ENCODE data around the gene DOCK4. TPM values are rescaled to one million over a fixed set of nuclear protein-coding genes. Genes with fewer than 3 reads are reported as not detected.

Gene DOCK4
- total RNA-seq, 2 experiments from 2014 or later = 1.4 to 1.7 TPM

DNA sequence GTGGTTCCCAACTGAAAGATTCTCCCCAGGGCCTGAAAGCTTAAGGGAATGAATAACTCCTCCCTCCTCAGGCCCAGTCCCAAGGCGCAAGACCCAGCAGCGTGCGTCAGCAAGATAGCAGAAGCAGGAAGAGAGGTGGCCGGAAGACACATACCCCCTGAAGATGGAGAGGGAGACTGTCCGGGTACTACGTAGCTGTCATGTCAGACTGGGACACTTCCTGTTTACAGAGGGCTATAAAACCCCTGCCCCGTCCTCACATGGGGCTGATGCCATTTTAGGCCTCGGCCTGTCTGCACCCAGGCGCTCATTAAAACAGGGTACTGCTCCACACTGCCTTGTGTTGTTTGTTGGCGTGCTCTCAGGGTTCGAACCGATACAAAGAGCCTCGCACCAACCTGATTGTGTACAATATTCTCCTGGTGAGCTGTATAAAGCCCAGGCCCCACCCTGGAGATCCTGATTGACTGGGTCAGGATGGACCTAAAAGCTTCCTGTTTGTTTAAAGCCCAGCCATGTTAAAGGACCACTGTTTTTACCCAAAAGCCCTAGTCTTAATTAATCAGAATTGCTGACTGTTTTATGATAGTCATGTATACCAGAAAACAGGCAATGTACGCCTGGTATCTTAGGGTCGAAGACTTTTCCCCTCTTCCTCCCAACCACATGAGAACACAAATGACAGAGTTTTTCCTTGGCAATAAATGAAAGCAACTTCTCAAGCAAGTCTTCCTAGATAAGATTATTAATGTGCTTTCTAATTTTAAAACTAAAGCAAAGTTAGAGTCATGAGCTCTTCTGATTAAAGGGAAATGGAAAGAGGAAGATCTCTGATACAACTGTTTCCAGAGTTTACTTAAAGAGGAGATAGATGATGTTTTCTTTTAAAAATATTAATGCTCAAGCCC is 251.5 kb downstream of the DOCK4 start:
- Mint-ChIP-seq H3K36me3 (no peaks in the 10 kb centered on the region), H3K27me3 (peaks cover 4% of the 10 kb centered on the region), H3K27ac (no peak overlapping the region), H3K9me3 (no peaks in the 10 kb centered on the region), H3K4me1 (no peaks in the 10 kb centered on the region), H3K4me3 (no peak overlapping the region)
- DNase-seq = no peak
- POLR2A ChIA-PET = no interaction called here
- ATAC-seq (ENCODE audit: low read depth) = no peak

DNA sequence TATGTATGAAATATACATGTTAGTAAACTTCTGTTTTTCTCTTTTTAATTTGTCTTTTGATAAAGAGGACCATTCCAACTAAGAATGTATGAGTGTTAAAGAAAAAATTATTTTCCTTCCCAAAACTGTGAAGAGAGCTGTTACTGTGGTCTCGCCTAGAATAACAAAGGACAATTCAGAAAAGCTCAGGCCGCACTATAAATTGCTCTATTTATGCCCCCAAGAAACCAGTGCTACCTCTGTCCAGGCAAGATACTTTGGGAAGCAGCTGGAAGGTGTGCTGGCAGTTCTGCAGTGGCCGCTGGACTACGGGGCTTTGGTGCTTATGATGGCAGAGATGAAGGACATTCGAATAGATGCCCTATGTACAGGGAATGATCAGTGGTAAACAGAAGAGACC is 252.1 kb downstream of the DOCK4 start:
- no peaks in the 10 kb centered on the region for H3K4me1 Mint-ChIP-seq
- H3K4me3 Mint-ChIP-seq = no peak overlapping the region
- POLR2A ChIA-PET = no interaction called here
- H3K27me3 Mint-ChIP-seq = peaks cover 6% of the 10 kb centered on the region
- H3K27ac Mint-ChIP-seq = no peak overlapping the region
- H3K36me3 Mint-ChIP-seq = no peaks in the 10 kb centered on the region
- ATAC-seq (ENCODE audit: low read depth) = no peak
- H3K9me3 Mint-ChIP-seq = no peaks in the 10 kb centered on the region
- no peak for DNase-seq

DNA sequence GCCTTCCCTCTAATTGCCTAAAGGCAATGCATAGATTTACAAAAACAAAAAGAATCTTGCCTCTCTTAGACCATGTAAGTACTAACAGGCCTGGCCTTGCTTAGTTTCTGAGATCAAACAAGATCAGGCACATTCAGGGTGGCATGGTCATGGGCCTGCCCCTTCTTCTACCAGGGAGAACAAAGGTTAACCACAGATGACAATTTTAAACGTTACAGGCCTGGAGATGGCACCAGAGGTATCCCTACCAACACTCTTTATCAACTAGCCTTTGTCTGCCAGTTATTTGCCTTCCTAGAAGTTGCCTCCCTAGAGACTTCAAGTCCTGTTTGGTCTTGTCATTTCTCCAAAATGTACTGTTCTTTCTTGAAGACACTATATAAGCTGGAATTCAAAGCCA is 252.6 kb downstream of the DOCK4 start:
- peaks cover 7% of the 10 kb centered on the region for H3K27me3 Mint-ChIP-seq
- no peaks in the 10 kb centered on the region for H3K36me3 Mint-ChIP-seq
- no peak overlapping the region for H3K27ac Mint-ChIP-seq
- H3K9me3 Mint-ChIP-seq = no peaks in the 10 kb centered on the region
- DNase-seq = no peak
- H3K4me1 Mint-ChIP-seq = no peaks in the 10 kb centered on the region
- POLR2A ChIA-PET = no interaction called here
- H3K4me3 Mint-ChIP-seq = no peak overlapping the region
- no peak for ATAC-seq (ENCODE audit: low read depth)

DNA sequence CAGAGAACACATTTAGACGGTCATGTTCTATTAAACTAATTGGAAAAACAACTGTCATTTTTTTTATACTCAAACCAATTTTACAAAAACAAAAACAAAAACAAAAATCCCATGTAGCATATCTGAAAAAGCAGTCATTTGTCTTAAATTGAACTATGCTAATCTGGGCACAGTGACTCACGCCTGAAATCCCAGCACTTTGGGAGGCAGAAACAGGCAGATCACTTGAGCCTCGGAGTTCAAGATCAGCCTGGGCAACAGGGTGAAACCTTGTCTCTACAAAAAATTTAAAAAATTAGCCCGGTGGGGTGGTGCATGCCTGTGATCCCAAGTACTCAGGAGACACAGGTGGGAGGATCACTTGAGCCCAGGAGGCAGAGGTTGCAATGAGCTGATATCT is 253.4 kb downstream of the DOCK4 start:
- Mint-ChIP-seq H3K9me3 (no peaks in the 10 kb centered on the region), H3K36me3 (no peaks in the 10 kb centered on the region), H3K27ac (no peak overlapping the region), H3K4me3 (no peak overlapping the region), H3K4me1 (no peaks in the 10 kb centered on the region), H3K27me3 (peaks cover 7% of the 10 kb centered on the region)
- ATAC-seq (ENCODE audit: low read depth) (no peak), DNase-seq (no peak)
- POLR2A ChIA-PET = no interaction called here

DNA sequence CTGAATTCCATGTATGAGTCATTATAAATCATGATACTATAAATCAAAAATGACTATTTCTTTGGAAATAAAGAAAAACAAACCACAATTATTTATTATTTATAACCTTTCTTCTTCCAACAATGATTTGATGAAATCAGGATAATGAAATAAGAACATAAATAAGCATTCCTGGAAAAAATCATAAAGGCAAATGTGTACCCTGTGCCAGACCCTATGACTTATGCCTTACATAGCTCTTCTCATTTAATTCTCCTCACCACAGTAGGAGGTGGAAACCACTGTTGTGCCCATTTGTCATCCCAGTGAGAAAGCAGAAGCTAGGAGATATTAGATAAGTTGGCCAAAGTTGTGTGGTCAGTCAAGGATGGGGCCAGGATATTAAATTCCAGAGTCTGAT is 255.1 kb downstream of the DOCK4 start:
- POLR2A ChIA-PET = no interaction called here
- ATAC-seq (ENCODE audit: low read depth) = no peak
- Mint-ChIP-seq H3K4me1 (no peaks in the 10 kb centered on the region), H3K36me3 (no peaks in the 10 kb centered on the region), H3K27ac (no peak overlapping the region), H3K9me3 (peaks cover 1% of the 10 kb centered on the region), H3K27me3 (peaks cover 3% of the 10 kb centered on the region), H3K4me3 (no peak overlapping the region)
- no peak for DNase-seq

DNA sequence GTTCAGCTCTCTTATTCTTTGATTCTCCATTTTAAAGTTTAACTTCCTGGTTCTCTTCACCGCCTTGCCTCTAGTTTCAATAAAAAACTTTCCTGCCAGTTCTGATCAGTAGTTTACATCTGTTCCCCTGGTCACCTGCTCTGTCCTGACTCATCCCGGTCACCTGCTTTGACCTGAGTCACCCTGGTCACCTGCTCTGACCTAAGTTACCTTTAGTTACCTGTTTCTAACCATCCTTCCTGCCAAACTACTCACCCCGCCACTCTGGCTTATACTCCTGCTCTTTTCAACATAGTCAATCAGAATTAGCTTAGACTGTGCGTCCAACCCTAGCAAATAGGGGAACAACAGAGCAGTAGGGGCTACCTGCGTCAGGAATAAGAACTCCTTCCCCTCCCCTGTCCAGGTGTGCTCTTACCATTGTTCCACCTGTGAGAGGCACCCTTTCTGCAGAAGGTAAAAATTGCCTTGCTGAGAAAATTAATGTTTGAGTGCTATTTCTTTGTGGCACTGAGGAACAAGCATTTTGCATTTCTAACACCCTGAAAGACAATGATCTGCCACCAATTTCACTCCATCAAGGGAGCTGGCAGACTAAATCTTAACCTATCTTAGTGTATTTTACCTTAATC is 263.6 kb downstream of the DOCK4 start:
- H3K4me3 Mint-ChIP-seq = no peak overlapping the region
- peaks cover 3% of the 10 kb centered on the region for H3K27me3 Mint-ChIP-seq
- no peak overlapping the region for H3K27ac Mint-ChIP-seq

DNA sequence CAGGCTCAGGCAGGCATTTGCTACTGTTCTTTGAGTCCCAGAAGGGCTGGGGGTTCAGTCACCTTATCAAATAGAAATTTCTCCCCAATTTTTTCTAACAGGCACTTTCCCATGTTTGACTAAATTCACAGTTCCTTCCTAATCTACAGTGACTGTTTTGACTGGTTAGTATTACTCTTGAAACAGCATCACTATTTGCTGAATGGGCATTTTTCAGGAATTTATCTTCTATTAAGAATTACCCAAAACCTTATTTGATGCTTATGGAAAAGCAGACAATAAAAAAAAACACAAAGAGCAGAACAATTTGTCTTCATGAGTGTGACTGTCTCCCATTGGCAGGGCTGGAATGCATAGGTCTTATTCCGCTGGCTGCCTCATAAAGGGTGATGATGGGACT is 269.0 kb downstream of the DOCK4 start:
- POLR2A ChIA-PET = no interaction called here
- no peaks in the 10 kb centered on the region for H3K27me3 Mint-ChIP-seq
- no peaks in the 10 kb centered on the region for H3K36me3 Mint-ChIP-seq
- H3K4me3 Mint-ChIP-seq = no peak overlapping the region
- ATAC-seq (ENCODE audit: low read depth) = no peak
- DNase-seq = no peak
- H3K4me1 Mint-ChIP-seq = no peaks in the 10 kb centered on the region
- peaks cover 2% of the 10 kb centered on the region for H3K9me3 Mint-ChIP-seq
- no peak overlapping the region for H3K27ac Mint-ChIP-seq

More for the DNA sequence above, 263.6 kb downstream of the DOCK4 start:
- peaks cover 7% of the 10 kb centered on the region for H3K9me3 Mint-ChIP-seq
- DNase-seq (no peak), ATAC-seq (ENCODE audit: low read depth) (no peak)
- POLR2A ChIA-PET = no interaction called here
- H3K4me1 Mint-ChIP-seq = no peaks in the 10 kb centered on the region
- H3K36me3 Mint-ChIP-seq = no peaks in the 10 kb centered on the region

DNA sequence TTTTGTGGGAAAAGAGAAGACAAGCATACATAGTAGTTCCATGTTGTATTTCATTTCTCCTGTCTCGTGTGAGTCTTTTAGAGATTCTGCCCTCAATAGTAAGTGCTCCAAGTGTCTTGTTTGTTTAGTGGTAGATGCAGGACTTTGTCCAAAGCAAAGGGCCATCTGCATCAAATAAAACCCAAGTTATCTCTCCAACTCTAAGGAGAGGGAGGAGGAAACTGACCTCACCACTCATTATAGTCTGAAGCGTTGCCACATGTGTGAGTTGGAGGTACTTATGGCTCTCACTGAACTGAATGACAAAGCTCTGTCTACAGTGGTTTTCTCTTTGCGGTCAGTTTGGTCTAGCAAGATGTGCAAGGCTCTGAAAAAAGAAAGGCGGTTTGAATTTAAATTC is 272.6 kb downstream of the DOCK4 start:
- no peak for ATAC-seq (ENCODE audit: low read depth)
- Mint-ChIP-seq H3K9me3 (no peaks in the 10 kb centered on the region), H3K4me3 (no peak overlapping the region), H3K36me3 (no peaks in the 10 kb centered on the region), H3K27me3 (no peaks in the 10 kb centered on the region), H3K27ac (no peak overlapping the region), H3K4me1 (no peaks in the 10 kb centered on the region)
- POLR2A ChIA-PET = no interaction called here
- no peak for DNase-seq

DNA sequence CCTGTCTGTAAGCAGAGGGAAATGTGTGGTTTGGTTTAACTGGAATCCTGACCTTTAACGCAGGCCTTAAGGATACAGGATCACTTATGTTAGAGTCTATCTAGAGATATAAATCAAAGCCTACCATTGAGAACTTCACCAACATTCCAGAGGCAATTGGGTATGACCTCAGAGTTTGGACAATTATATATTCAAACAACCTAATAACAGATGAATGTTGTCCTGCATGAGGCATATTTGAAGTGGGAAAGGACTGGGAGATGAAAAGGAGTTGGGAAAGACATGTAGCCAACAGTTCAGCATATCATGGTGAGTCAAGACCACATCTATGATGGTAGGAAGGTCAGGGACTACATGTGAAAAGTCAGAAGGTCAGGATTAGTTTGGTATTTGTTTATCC is 274.2 kb downstream of the DOCK4 start:
- no peaks in the 10 kb centered on the region for H3K9me3 Mint-ChIP-seq
- no peak overlapping the region for H3K4me3 Mint-ChIP-seq
- no peaks in the 10 kb centered on the region for H3K4me1 Mint-ChIP-seq
- no peak for DNase-seq
- POLR2A ChIA-PET = no interaction called here
- no peak overlapping the region for H3K27ac Mint-ChIP-seq
- ATAC-seq (ENCODE audit: low read depth) = no peak
- H3K27me3 Mint-ChIP-seq = no peaks in the 10 kb centered on the region
- H3K36me3 Mint-ChIP-seq = no peaks in the 10 kb centered on the region

DNA sequence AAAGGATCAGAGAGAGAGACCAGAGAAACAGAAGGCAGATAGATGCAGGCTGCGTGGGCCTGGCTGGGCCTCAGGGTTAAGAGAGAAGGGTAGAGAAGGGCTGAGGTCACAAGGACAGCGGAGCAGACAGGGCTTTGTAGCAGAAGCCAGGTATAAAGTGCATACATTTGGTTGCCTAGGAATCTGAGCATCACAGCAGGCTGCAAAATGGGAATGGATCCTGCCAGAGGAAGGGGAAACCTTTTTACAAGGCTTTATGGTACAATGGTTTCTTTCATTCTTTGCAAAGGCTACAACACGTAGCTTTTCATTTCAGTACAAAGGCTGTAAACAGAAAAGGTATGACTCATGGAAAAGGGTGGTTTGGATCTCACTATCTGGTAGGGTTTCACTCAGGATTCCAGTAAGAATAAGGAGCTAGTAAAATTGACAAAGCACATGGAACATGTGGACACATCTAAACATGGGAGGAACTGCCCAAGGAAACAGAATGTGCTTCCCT is 275.1 kb downstream of the DOCK4 start:
- no peaks in the 10 kb centered on the region for H3K27me3 Mint-ChIP-seq
- H3K36me3 Mint-ChIP-seq = no peaks in the 10 kb centered on the region
- no peak overlapping the region for H3K4me3 Mint-ChIP-seq
- no peaks in the 10 kb centered on the region for H3K4me1 Mint-ChIP-seq
- DNase-seq (no peak), ATAC-seq (ENCODE audit: low read depth) (no peak)
- no peak overlapping the region for H3K27ac Mint-ChIP-seq
- POLR2A ChIA-PET = no interaction called here
- H3K9me3 Mint-ChIP-seq = no peaks in the 10 kb centered on the region

DNA sequence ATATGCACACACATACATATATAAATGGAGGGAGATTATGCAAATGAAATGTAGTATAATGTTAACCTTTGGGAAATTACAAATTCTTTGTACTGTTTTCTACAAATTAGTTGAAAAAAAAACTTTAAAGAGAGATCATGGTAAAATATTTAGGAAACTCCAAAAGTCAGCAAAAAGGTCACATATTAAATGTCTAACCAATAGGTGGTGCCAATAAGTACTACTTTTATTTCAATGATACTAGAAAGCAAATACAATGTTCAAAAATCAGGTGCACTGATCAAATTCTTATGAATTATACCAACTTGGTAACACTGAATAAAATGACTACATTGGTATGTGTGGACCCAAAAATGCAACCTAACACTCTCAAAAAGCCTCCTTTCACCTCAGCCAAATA is 276.9 kb downstream of the DOCK4 start:
- no peak for DNase-seq
- Mint-ChIP-seq H3K27me3 (no peaks in the 10 kb centered on the region), H3K36me3 (no peaks in the 10 kb centered on the region), H3K4me1 (no peaks in the 10 kb centered on the region), H3K4me3 (no peak overlapping the region), H3K9me3 (no peaks in the 10 kb centered on the region), H3K27ac (no peak overlapping the region)
- no peak for ATAC-seq (ENCODE audit: low read depth)
- POLR2A ChIA-PET = no interaction called here

DNA sequence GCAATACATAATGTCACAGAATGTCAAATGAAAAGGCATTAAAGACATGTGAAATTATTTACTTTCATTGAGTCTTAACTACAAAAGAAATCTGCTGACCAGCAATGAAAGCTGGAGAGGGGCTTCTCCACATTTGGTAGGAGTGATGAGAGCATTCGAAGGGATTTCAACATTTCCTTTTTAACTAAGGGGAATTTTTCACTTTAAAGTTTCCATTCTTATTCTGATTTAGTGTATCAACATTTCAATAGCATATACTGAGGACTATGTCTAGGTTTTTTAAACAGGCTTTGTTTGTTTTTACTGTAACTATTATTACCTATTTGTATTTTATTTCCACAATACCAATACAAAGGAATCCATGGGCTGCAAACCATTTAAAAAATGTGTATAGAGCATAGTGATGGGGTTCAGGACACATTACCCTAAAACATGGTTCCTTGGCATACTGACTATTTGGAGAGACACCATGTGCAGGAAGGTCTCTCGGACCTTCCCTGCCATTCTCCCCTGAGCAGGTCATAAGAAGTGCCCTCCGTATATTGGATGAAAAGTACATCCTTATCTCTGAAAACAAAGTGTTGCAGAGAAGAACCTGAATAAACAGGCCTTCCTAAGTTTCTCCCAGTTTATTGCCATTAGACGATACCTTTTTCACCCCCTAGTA is 278.7 kb downstream of the DOCK4 start:
- peaks cover 2% of the 10 kb centered on the region for H3K27me3 Mint-ChIP-seq
- H3K9me3 Mint-ChIP-seq = no peaks in the 10 kb centered on the region
- H3K27ac Mint-ChIP-seq = no peak overlapping the region
- DNase-seq (no peak), ATAC-seq (ENCODE audit: low read depth) (no peak)
- no peaks in the 10 kb centered on the region for H3K36me3 Mint-ChIP-seq
- POLR2A ChIA-PET = no interaction called here
- no peaks in the 10 kb centered on the region for H3K4me1 Mint-ChIP-seq
- H3K4me3 Mint-ChIP-seq = no peak overlapping the region

DNA sequence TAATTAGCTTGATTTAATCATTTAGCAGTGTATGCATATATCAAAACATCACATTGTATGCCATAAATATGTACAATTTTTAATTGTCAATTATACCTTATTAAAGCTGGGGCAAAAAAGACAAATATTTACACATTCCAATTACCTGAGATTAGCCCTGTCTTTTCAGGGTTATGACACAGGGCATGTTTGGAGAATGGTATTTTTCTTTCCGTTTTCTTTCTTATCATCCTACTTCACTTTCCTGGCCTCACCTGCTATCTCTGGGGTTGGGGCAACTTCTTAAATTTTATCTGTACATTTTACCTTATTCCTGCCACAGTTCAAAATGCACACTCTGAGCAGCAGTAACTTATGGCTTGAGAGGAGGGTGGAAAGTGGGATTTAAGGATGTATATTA is 285.9 kb downstream of the DOCK4 start:
- Mint-ChIP-seq H3K27me3 (peaks cover 11% of the 10 kb centered on the region), H3K36me3 (no peaks in the 10 kb centered on the region), H3K4me1 (peaks cover 2% of the 10 kb centered on the region), H3K4me3 (no peak overlapping the region), H3K9me3 (no peaks in the 10 kb centered on the region), H3K27ac (no peak overlapping the region)
- DNase-seq = no peak
- POLR2A ChIA-PET = no interaction called here
- no peak for ATAC-seq (ENCODE audit: low read depth)

Data from activated naive CD8-positive, alpha-beta T cell treated with anti-CD3 and anti-CD28 coated beads, Interleukin-2, amount 10 ng/mL, durations not matched to agents 7 days and 5 days (primary cell).